GM21717 (cell line): ENCODE measurements around the gene C2orf72.
"Not testable (repeated sequence)": the region's sequence is repeated elsewhere in the genome, so short reads cannot be mapped to it uniquely, and the experiment has no call there.

Experiments
- ATAC-seq: cut with Tn5 transposase; IDR thresholded peaks from one replicate; pipeline ENCODE4 v1.9.1; 2021; ENCODE audit warnings: mild to moderate bottlenecking, moderate library complexity; ENCODE audit not compliant: unreplicated experiment

The C2orf72 gene

DNA sequence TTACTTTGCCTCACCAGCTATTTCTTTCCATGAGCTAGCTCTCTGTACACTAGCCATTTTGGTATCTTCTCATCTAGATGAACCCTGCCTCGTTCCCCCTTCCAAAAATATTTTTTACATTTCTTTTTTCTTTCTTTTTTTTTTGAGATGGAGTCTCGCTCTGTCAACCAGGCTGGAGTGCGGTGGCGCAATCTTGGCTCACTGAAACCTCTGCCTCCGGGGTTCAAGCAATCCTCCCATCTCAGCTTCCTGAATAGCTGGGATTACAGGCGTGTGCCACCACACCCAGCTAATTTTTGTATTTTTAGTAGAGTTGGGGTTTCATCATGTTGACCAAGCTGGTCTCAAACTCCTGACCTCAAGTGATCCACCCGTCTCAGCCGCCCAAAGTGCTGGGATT is 30.2 kb downstream of the C2orf72 start:
- ATAC-seq: not testable (repeated sequence)

DNA sequence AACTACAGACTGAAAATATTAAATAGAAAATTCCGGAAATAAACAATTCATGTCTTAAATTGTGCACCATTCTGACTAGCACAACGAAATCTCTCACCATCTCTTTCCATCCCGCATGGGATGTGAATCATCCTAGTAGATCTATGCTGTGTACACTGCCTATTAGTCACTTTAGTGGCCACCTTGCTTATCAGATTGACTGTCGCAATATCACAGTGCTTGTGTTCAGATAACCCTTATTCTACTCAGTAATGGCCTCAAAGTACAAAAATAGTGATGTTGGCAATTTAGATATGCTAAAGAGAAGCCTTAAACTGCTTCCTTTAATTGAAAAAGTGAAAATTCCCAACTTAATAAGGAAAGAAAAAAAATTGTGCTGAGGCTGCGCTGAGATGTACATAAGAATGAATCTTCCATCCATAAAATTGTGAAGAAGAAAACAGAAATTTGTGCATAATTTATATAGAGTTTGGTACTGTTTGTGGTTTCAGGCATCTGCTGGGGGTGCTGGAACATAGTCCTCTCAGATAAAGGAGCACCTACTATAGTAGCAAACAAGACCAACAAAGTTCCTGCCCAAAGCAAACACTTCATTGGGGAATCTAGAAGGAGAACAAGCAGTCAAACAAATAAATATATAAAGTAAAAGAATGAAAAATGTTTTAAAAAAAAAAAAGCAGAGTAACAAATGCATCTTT is 31.4 kb downstream of the C2orf72 start:
- ATAC-seq: no peak

DNA sequence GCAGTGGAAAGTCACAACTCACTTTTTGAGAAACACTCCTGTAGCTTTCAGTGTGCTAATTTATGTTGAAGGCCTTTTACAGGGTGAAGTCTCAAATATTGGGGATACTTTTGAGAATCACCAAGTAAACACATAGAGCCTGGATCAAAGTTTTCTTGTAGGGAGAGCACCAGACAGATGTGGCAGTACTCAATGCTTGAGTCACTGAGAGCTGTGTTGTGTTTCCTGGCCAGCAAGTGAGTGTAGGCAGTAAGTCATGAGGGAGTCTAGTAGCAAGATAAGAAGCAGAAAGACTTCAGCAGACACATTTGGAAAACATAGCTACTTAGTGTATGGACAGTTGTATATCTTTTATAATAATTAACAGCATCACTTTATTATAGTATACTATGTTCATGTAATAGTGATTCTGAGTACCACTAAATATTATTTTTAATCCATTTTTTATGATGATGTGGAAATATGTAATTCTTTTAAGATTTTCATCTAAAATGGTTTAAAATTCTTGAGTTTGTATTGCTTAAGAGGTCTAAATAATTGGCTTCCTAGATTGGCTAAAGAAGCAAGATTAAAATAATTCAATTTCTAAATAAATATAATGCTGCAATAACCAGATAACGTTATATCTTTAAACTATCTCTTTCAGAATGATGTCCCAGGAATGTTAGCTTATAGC is 32.2 kb downstream of the C2orf72 start:
- ATAC-seq: no peak

DNA sequence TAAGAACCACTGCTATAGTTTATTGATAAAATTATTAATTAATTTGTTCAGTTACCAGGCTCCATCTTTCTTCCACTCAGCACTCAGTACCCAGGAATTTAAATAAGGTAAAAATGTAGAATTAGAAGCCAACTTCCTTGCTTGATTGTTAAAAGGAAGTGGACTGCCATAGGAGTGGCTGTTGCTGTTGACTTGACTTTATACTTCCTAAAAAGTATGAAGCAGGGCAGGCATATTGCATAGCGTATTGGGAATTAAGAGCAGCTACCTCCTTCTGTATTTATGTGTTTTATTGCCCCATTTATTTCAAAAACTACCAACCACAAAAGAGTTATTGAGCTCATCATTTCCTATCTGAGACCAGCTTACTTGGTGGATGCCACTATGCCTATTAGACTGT is 47.2 kb downstream of the C2orf72 start:
- ATAC-seq: no peak

DNA sequence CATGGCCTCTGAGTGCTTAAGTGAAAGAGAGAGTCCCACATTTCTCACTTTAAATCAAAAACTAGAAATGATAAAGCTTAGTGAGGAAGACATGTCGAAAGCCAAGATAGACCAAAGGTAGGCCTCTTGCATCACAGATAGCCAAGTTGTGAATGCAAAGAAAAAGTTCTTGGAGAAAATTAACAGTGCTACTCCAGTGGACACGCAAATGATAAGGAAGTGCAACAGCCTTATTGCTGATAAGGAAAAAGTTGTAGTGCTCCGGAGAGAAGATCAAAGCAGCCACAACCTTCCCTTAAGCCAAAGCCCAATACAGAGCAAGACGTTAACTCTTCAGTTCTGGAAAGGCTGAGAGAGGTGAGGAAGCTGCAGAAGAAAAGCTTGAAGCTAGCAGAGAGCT is 51.4 kb downstream of the C2orf72 start:
- ATAC-seq: no peak

DNA sequence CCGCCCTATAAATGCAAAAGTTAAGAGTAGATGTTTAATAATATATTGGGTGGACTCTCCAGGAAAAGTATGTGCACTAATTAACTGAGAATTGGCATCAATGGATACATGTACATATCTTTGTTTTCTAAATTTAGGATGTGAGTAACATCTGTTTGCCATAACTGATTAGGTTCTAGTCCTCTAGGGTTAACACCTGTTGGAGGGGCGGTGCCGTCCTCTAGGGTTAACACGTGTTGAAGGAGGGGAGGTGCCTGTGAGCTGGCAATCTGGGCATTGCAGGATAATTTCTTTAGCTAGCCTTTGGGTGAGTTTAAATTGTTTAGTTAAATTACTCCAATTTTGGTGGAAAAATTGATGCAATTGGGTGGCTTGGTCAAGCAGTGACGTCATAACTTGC is 56.6 kb downstream of the C2orf72 start:
- ATAC-seq: no peak

DNA sequence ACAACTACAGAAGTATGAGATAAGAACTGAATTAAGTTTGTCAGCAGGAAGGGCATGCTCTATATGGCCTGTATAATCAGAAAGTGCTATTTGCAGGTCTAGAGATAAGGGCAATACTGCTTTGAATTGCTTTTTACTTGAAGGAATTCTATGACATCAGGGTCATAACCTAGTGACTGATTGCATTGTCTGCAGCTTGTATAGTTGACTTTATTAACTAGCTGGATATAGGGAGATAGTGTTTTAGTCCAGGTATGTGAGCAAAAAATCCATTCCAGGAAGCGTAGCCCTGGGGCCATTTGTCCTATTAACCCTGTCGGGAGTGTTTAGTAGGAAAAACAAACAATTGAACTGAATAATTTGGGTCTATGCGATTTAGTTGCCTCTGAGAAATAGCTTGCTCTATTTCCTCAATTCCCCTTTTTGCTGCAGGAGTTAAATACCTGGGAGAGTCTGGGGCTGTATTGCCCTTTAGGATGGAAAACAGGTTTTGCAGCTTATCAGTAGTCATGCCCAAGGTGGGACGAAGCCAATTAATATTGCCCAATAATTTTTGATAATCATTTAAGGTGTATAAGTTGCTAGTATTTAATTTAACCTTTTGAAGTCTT is 57.5 kb downstream of the C2orf72 start:
- no peak for ATAC-seq
